OCI-LY7 (cell line): ENCODE data around the gene NDUFA6. TPM values are rescaled to one million over a fixed set of nuclear protein-coding genes. Genes with fewer than 3 reads are reported as not detected.
"Not testable (repeated sequence)": the region's sequence is repeated elsewhere in the genome, so short reads cannot be mapped to it uniquely, and the experiment has no call there.

Source experiments
- BruUV-seq: library from RNA; stranded (reverse); fragments of 400-500 nt; replicated peaks from 2 replicates; lab custom pipeline; 2021; lab: Mats Ljungman, UMichigan
- CTCF ChIA-PET: fragments of 300-600 bp; sonication (Branson Sonifier 250); formaldehyde crosslinking; loops from one replicate; lab custom pipeline; 2022; ENCODE audit warnings: antibody characterized with exemption; ENCODE audit not compliant: unreplicated experiment; lab: Charles Lee
- POLR2A ChIA-PET: fragments of 300-600 bp; sonication (Branson Sonifier 250); formaldehyde crosslinking; loops from one replicate; lab custom pipeline; 2022; ENCODE audit warnings: antibody characterized with exemption; lab: Charles Lee
- DNase-seq: peaks from one replicate; pipeline ENCODE4 v3.0.0-alpha.2; 2015; ENCODE audit warnings: low spot score
- H2AFZ ChIP-seq: fragments of 200-600 bp; sonication (generic), shearing (Covaris generic); 2 replicates; pipeline ENCODE4 v1.6.1; 2014; ENCODE audit warnings: mild to moderate bottlenecking, antibody characterized with exemption, low read length, moderate library complexity
- H3K27ac ChIP-seq: fragments of 200-600 bp; sonication (generic); 2 replicates; pipeline ENCODE4 v1.5.1; 2014; ENCODE audit warnings: mixed run types, low read depth, mild to moderate bottlenecking, moderate library complexity, low read length, inconsistent platforms; ENCODE audit not compliant: poor library complexity, severe bottlenecking
- H3K36me3 ChIP-seq: fragments of 200-600 bp; sonication (generic); 2 replicates; pipeline ENCODE4 v1.6.1; 2014; ENCODE audit warnings: mild to moderate bottlenecking, antibody characterized with exemption, low read length, moderate library complexity, mixed read lengths; ENCODE audit not compliant: insufficient read depth
- H3K4me1 ChIP-seq: fragments of 200-600 bp; sonication (generic); 2 replicates; pipeline ENCODE4 v1.5.1; 2014; ENCODE audit warnings: mild to moderate bottlenecking, low read length; ENCODE audit not compliant: insufficient read depth, poor library complexity, severe bottlenecking
- H3K4me2 ChIP-seq: fragments of 200-600 bp; sonication (generic); 2 replicates; pipeline ENCODE4 v1.6.1; 2014; ENCODE audit warnings: mild to moderate bottlenecking, low read length
- H3K4me3 ChIP-seq: fragments of 200-600 bp; sonication (generic); 2 replicates; pipeline ENCODE4 v1.5.1; 2014; ENCODE audit warnings: mild to moderate bottlenecking, low read depth, low read length; ENCODE audit not compliant: poor library complexity, severe bottlenecking
- H3K79me2 ChIP-seq: fragments of 200-600 bp; sonication (generic); 2 replicates; pipeline ENCODE4 v1.6.1; 2016; ENCODE audit warnings: low read depth, mild to moderate bottlenecking, low read length, moderate library complexity, mixed read lengths; ENCODE audit not compliant: insufficient read depth
- H3K9me2 ChIP-seq: fragments of 200-600 bp; sonication (generic); 2 replicates; pipeline ENCODE4 v1.6.1; 2016; ENCODE audit warnings: mild to moderate bottlenecking, low read length, mixed read lengths; ENCODE audit not compliant: insufficient read depth
- H3K9me3 ChIP-seq: fragments of 200-600 bp; sonication (generic); 2 replicates; pipeline ENCODE4 v1.6.1; 2014; ENCODE audit warnings: mild to moderate bottlenecking, mixed run types, low read length, mixed read lengths
- H4K20me1 ChIP-seq: fragments of 200-600 bp; sonication (generic); 2 replicates; pipeline ENCODE4 v1.6.1; 2014; ENCODE audit warnings: mild to moderate bottlenecking, antibody characterized with exemption, low read length, moderate library complexity, mixed read lengths; ENCODE audit not compliant: insufficient read depth
- EZH2phosphoT487 ChIP-seq: fragments of 200-600 bp; sonication (generic); IDR thresholded peaks from 2 replicates; pipeline ENCODE4 v1.6.1; 2018; ENCODE audit warnings: low read depth, borderline replicate concordance, mild to moderate bottlenecking, mixed run types, antibody characterized with exemption, low read length, moderate library complexity, mixed read lengths
- intact Hi-C: fragments of 100-400 bp; cut with micrococcal nuclease; formaldehyde crosslinking; loops from one replicate; pipeline ENCODE4 v1.10.0; 2022; ENCODE audit not compliant: unreplicated experiment
- total RNA-seq, 2 experiments: library from RNA; depleted of rRNA in 1 of 2; stranded (reverse); fragments of >200 nt in 1 of 2; shearing (Covaris generic) in 1 of 2; gene quantifications; 2 replicates each; pipeline ENCODE4 v1.2.3, GENCODE V29; 2014 to 2022
- TF ChIP-seq, protein P1 (sequence below): fragments of 200-600 bp; sonication (generic); conservative IDR thresholded peaks from 2 replicates; pipeline ENCODE4 v1.5.1; 2014; ENCODE audit warnings: mild to moderate bottlenecking, antibody characterized with exemption, low read length, moderate library complexity, mixed read lengths

The NDUFA6 gene
- total RNA-seq, 2 experiments from 2014 or later, result 49.8 to 63.8 TPM

DNA sequence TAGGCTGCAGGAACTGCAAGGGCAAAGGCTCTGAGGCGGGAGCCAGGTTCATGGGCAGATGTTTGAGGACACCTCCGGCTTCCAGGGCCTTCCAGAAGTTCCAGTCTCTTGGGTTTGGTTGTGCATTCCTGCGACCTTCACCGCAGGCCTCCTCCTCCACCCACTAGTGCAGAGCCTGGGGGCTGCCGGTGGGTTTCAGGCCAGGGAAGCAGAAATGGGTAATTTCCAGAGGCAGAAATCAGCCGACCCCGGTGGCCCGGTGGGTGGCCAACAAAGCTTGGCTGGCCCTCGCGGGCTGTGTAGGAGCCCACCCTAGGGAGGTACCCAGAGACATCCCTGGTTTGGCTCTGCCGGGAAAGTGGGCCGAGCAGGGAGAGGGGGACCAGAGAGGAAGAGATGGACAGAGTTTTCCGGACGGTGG is 16.9 kb downstream of the NDUFA6 start:
- TF ChIP-seq EZH2phosphoT487, result no peak
- TF ChIP-seq, protein P1, sequence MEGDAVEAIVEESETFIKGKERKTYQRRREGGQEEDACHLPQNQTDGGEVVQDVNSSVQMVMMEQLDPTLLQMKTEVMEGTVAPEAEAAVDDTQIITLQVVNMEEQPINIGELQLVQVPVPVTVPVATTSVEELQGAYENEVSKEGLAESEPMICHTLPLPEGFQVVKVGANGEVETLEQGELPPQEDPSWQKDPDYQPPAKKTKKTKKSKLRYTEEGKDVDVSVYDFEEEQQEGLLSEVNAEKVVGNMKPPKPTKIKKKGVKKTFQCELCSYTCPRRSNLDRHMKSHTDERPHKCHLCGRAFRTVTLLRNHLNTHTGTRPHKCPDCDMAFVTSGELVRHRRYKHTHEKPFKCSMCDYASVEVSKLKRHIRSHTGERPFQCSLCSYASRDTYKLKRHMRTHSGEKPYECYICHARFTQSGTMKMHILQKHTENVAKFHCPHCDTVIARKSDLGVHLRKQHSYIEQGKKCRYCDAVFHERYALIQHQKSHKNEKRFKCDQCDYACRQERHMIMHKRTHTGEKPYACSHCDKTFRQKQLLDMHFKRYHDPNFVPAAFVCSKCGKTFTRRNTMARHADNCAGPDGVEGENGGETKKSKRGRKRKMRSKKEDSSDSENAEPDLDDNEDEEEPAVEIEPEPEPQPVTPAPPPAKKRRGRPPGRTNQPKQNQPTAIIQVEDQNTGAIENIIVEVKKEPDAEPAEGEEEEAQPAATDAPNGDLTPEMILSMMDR, result no peak
- H3K4me2 ChIP-seq, result no peak overlapping the region
- no peaks in the 10 kb centered on the region for H3K9me2 ChIP-seq
- no peak overlapping the region for H2AFZ ChIP-seq
- H4K20me1 ChIP-seq, result no peaks in the 10 kb centered on the region
- ChIA-PET POLR2A (no interaction called here), CTCF (no interaction called here)
- H3K4me3 ChIP-seq, result no peak overlapping the region
- H3K4me1 ChIP-seq, result peaks cover 22% of the 10 kb centered on the region
- H3K9me3 ChIP-seq, result no peaks in the 10 kb centered on the region
- intact Hi-C loops, result no loop called here
- DNase-seq, result no peak
- no peaks in the 10 kb centered on the region for H3K36me3 ChIP-seq
- no peaks in the 10 kb centered on the region for H3K79me2 ChIP-seq
- no peak overlapping the region for H3K27ac ChIP-seq
- BruUV-seq, result no TSS peak

DNA sequence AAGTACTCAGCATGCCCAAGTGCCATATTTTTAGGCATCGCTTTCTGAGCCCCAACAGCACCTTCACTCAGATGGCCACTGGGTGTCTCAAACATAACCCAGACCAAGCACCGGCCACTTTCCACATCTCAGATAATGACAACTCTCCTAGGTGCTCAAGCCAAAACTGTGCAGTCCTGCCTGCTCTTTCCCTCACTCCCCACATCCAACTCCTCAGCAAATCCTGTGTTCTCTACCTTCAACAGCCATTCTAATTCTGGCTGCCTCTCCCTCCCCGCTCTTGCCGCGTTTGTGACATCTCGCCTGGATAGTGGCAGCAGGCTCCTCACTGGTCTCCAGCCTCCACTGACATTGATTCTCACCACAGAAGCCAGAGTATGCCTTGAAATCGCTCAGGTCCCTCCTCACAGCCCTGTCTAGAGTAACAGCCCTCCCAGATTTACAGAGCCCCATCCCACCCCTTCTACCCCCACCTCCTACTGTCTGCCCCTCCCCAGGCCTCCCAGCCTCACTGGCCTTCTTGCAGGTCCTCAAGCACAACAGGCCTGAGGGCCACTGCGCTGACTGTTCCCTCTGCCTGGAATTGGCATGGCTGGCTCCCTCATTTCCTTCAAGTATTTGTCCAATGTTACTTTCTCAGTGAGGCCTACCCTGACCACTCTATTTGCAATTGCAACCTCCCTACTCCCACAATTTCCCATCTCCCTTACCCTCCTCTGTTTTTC is 17.8 kb downstream of the NDUFA6 start:
- ChIA-PET CTCF (no interaction called here), POLR2A (no interaction called here)
- Histone ChIP-seq H3K4me1 (peaks cover 18% of the 10 kb centered on the region), H3K4me3 (no peak overlapping the region), H3K4me2 (no peak overlapping the region), H3K9me2 (no peaks in the 10 kb centered on the region), H2AFZ (no peak overlapping the region), H4K20me1 (no peaks in the 10 kb centered on the region), H3K36me3 (0 out of 2 replicates have a peak, but pooled peaks cover 3% of the 10 kb centered on the region), H3K79me2 (no peaks in the 10 kb centered on the region), H3K27ac (no peak overlapping the region), H3K9me3 (no peaks in the 10 kb centered on the region)
- BruUV-seq, result no TSS peak
- intact Hi-C loops, result no loop called here
- TF ChIP-seq, protein P1, result peak; percentile 45
- TF ChIP-seq EZH2phosphoT487, result no peak
- peak; percentile 33 for DNase-seq

DNA sequence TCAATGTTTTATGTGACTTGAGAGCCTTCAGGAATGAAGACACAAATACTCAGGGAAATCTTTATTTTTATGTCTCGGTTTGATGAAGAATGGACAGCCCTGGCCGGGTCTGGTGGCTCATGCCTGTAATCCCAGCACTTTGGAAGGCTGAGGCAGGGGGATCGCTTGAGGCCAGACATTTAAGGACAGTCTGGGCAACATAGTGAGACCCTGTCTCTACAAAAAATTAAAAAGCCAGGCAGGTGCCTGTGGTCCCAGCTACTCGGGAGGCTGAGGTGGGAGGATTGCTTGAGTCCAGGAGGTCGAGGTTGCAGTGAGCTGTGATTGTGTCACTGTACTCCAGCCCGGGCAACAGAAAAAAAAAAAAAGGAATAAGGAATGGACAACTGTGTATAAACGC is 19.1 kb downstream of the NDUFA6 start:
- Histone ChIP-seq H3K36me3 (0 out of 2 replicates have a peak, but pooled peaks cover 13% of the 10 kb centered on the region), H3K4me3 (peak overlapping the region; percentile 74), H3K4me2 (peak overlapping the region; percentile 85), H2AFZ (peak overlapping the region; percentile 84; the same call in 1 of the 2 replicates), H3K4me1 (peaks cover 18% of the 10 kb centered on the region)
- H3K9me3 ChIP-seq, DNase-seq, H3K27ac ChIP-seq, intact Hi-C loops, BruUV-seq, H3K9me2 ChIP-seq, H4K20me1 ChIP-seq, H3K79me2 ChIP-seq: not testable (repeated sequence)
- ChIA-PET CTCF (interaction anchor here (0.6 kb wide), 1 partner anchor 143 kb away, joined by 6 read pairs; no protein-coding TSS in a partner anchor), POLR2A (interaction anchor here (0.6 kb wide), 1 partner anchor 235 kb away, joined by 3 read pairs; no protein-coding TSS in a partner anchor)
